MCF 10A (cell line): ENCODE measurements around the gene EIF3M. TPM values are rescaled to one million over a fixed set of nuclear protein-coding genes. Genes with fewer than 3 reads are reported as not detected.

ENCODE experiments used
- BruUV-seq: library from RNA; stranded (reverse); fragments of 400-500 nt; replicated peaks from 2 replicates; lab custom pipeline; 2021; lab: Mats Ljungman, UMichigan
- CTCF ChIA-PET: fragments of 300-600 bp; sonication (Branson Sonifier 250); formaldehyde crosslinking; extraction: SDS; loops from one replicate; lab custom pipeline; 2021; ENCODE audit warnings: antibody characterized with exemption, inconsistent platforms; lab: Yijun Ruan, JAX
- POLR2A ChIA-PET: fragments of 300-600, 350-650 bp; sonication (Branson Sonifier 250); formaldehyde crosslinking; extraction: SDS; loops from one replicate; lab custom pipeline; 2020; ENCODE audit warnings: antibody characterized with exemption, inconsistent platforms; lab: Yijun Ruan, JAX
- DNase-seq: peaks from one replicate; pipeline ENCODE4 v3.0.0-alpha.2; 2018; ENCODE audit not compliant: unreplicated experiment
- H3K27ac Mint-ChIP-seq: one replicate; pipeline ENCODE4 v1.8.0; 2022; ENCODE audit warnings: mild to moderate bottlenecking, low read depth, mixed read lengths; ENCODE audit not compliant: unreplicated experiment
- H3K27me3 Mint-ChIP-seq: one replicate; pipeline ENCODE4 v1.8.0; 2022; ENCODE audit warnings: mixed read lengths; ENCODE audit not compliant: insufficient read depth, unreplicated experiment
- H3K36me3 Mint-ChIP-seq: one replicate; pipeline ENCODE4 v1.8.0; 2022; ENCODE audit warnings: mild to moderate bottlenecking, moderate library complexity, mixed read lengths; ENCODE audit not compliant: insufficient read depth, unreplicated experiment
- H3K4me1 Mint-ChIP-seq: one replicate; pipeline ENCODE4 v1.8.0; 2022; ENCODE audit warnings: mixed read lengths; ENCODE audit not compliant: insufficient read depth, unreplicated experiment
- H3K4me3 Mint-ChIP-seq: one replicate; pipeline ENCODE4 v1.8.0; 2022; ENCODE audit warnings: mild to moderate bottlenecking, moderate library complexity, mixed read lengths; ENCODE audit not compliant: unreplicated experiment
- H3K9me3 Mint-ChIP-seq: one replicate; pipeline ENCODE4 v1.8.0; 2022; ENCODE audit warnings: mixed read lengths; ENCODE audit not compliant: unreplicated experiment
- CTCF ChIP-seq: fragments of 200-600 bp; IDR thresholded peaks from one replicate; pipeline ENCODE4 v1.8.0; 2022; ENCODE audit warnings: antibody characterized with exemption, mild to moderate bottlenecking; ENCODE audit not compliant: unreplicated experiment
- intact Hi-C: fragments of 100-400 bp; cut with micrococcal nuclease; formaldehyde crosslinking; loops from 2 replicates; pipeline ENCODE4 v1.14.1; 2022
- total RNA-seq: library from RNA; stranded (reverse); gene quantifications from 2 replicates; pipeline ENCODE4 v1.2.3, GENCODE V29; 2022

The EIF3M gene
- total RNA-seq, 1 experiment from 2014 or later = 443 TPM

- BruUV-seq = no TSS peak
- CTCF ChIA-PET = interaction anchor here (0.6 kb wide), 1 partner anchor 392 kb away, joined by 7 read pairs; no protein-coding TSS in a partner anchor
- intact Hi-C loops = no loop called here
- no peaks in the 10 kb centered on the region for H3K27me3 Mint-ChIP-seq
- no peak overlapping the region for H3K27ac Mint-ChIP-seq
- H3K4me3 Mint-ChIP-seq = no peak overlapping the region
- H3K36me3 Mint-ChIP-seq = peaks cover 4% of the 10 kb centered on the region
- H3K4me1 Mint-ChIP-seq = no peaks in the 10 kb centered on the region
- H3K9me3 Mint-ChIP-seq = no peaks in the 10 kb centered on the region
- POLR2A ChIA-PET = no interaction called here
- no peak for DNase-seq
- no peak for TF ChIP-seq CTCF
Measured at GRCh38 chr11:32569313-32569881, 14.2 kb upstream of the EIF3M start.

GRCh38 chr11:32571039-32571438 is 12.6 kb upstream of the EIF3M start:
- H3K4me1 Mint-ChIP-seq = no peaks in the 10 kb centered on the region
- no peak for TF ChIP-seq CTCF

GRCh38 chr11:32573228-32573627 is 10.4 kb upstream of the EIF3M start:
- H3K9me3 Mint-ChIP-seq = no peaks in the 10 kb centered on the region
- H3K27me3 Mint-ChIP-seq = no peaks in the 10 kb centered on the region
- no peak overlapping the region for H3K27ac Mint-ChIP-seq
- no peak for TF ChIP-seq CTCF
- no peak overlapping the region for H3K4me3 Mint-ChIP-seq
- no peaks in the 10 kb centered on the region for H3K4me1 Mint-ChIP-seq
- H3K36me3 Mint-ChIP-seq = peaks cover 4% of the 10 kb centered on the region
- POLR2A ChIA-PET = interaction anchor here (0.6 kb wide), 1 partner anchor 10 kb away, joined by 3 read pairs; no protein-coding TSS in a partner anchor
- intact Hi-C loops = no loop called here
- CTCF ChIA-PET = no interaction called here
- BruUV-seq = no TSS peak
- DNase-seq = no peak

More at GRCh38 chr11:32571039-32571438, 12.6 kb upstream of the EIF3M start:
- POLR2A ChIA-PET = no interaction called here
- Mint-ChIP-seq H3K9me3 (no peaks in the 10 kb centered on the region), H3K36me3 (peaks cover 4% of the 10 kb centered on the region), H3K27ac (no peak overlapping the region), H3K4me3 (no peak overlapping the region), H3K27me3 (no peaks in the 10 kb centered on the region)
- no TSS peak for BruUV-seq
- CTCF ChIA-PET = no interaction called here
- intact Hi-C loops = no loop called here
- no peak for DNase-seq

GRCh38 chr11:32574421-32574820 is 9.2 kb upstream of the EIF3M start:
- intact Hi-C loops = no loop called here
- Mint-ChIP-seq H3K27me3 (no peaks in the 10 kb centered on the region), H3K9me3 (no peaks in the 10 kb centered on the region), H3K36me3 (peaks cover 4% of the 10 kb centered on the region), H3K4me3 (no peak overlapping the region), H3K4me1 (no peaks in the 10 kb centered on the region), H3K27ac (no peak overlapping the region)
- no TSS peak for BruUV-seq
- ChIA-PET CTCF (interaction anchor here (1.3 kb wide), 1 partner anchor 13 kb away, joined by 5 read pairs; no protein-coding TSS in a partner anchor), POLR2A (no interaction called here)
- DNase-seq = no peak
- TF ChIP-seq CTCF = no peak
